Ishikawa (cell line): ENCODE data around the gene ACSM6.
A peak's percentile ranks its signal among the peaks of the same experiment; 100 is the strongest.

Source experiments
- CEBPB ChIP-seq: IDR thresholded peaks from 2 replicates; pipeline ENCODE4 v1.6.1; 2012
- CREB1 ChIP-seq: IDR thresholded peaks from 2 replicates; pipeline ENCODE4 v1.6.1; 2012; ENCODE audit warnings: low read depth
- EGR1 ChIP-seq: IDR thresholded peaks from 2 replicates; pipeline ENCODE4 v1.6.1; 2012
- EP300 ChIP-seq: IDR thresholded peaks from 2 replicates; pipeline ENCODE4 v1.6.1; 2012; ENCODE audit warnings: borderline replicate concordance
- FOXM1 ChIP-seq: IDR thresholded peaks from 2 replicates; pipeline ENCODE4 v1.6.1; 2012; ENCODE audit warnings: low read depth, borderline replicate concordance
- MAX ChIP-seq: IDR thresholded peaks from 2 replicates; pipeline ENCODE4 v1.6.1; 2012
- NFIC ChIP-seq: IDR thresholded peaks from 2 replicates; pipeline ENCODE4 v1.6.1; 2012
- RAD21 ChIP-seq: IDR thresholded peaks from 2 replicates; pipeline ENCODE4 v1.6.1; 2012; ENCODE audit warnings: low read depth
- TAF1 ChIP-seq: IDR thresholded peaks from 2 replicates; pipeline ENCODE4 v1.6.1; 2012; ENCODE audit warnings: low read depth, mild to moderate bottlenecking
- TCF12 ChIP-seq: IDR thresholded peaks from 2 replicates; pipeline ENCODE4 v1.6.1; 2012; ENCODE audit warnings: low read depth
- TEAD4 ChIP-seq: IDR thresholded peaks from 2 replicates; pipeline ENCODE4 v1.6.1; 2012
- YY1 ChIP-seq: IDR thresholded peaks from 2 replicates; pipeline ENCODE4 v1.6.1; 2012; ENCODE audit warnings: low read depth
- ZBTB7A ChIP-seq: IDR thresholded peaks from 2 replicates; pipeline ENCODE4 v1.6.1; 2012; ENCODE audit warnings: low read depth
- TF ChIP-seq, protein P1 (sequence below): IDR thresholded peaks from 2 replicates; pipeline ENCODE4 v1.6.1; 2012
- TF ChIP-seq, protein P2 (sequence below): IDR thresholded peaks from 2 replicates; pipeline ENCODE4 v1.6.1; 2012; ENCODE audit warnings: low read depth, mild to moderate bottlenecking

The ACSM6 gene

DNA sequence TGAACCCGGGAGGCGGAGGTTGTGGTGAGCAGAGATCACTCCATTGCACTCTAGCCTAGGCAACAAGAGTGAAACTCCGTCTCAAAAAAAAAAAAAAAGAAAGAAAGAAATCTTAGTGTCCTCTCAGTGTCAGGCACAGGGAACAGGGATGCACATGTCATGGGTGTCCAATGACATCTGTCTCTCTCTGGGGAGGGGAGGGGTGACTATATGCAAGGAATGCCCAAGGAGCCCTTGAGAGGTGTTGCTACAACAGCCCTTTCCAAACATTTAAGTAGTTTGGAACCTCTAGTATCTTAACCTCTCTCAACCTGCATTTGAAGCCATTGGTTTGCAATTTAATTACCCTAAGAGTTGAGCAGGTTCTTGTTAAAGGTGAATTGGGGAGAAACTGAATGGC lies 67.9 kb downstream of the ACSM6 start:
- TF ChIP-seq TAF1 (no peak), NFIC (no peak), EGR1 (no peak), CREB1 (no peak), CEBPB (no peak), YY1 (no peak), ZBTB7A (no peak), EP300 (no peak), TEAD4 (no peak), TCF12 (no peak), RAD21 (no peak)
- TF ChIP-seq, protein P1, sequence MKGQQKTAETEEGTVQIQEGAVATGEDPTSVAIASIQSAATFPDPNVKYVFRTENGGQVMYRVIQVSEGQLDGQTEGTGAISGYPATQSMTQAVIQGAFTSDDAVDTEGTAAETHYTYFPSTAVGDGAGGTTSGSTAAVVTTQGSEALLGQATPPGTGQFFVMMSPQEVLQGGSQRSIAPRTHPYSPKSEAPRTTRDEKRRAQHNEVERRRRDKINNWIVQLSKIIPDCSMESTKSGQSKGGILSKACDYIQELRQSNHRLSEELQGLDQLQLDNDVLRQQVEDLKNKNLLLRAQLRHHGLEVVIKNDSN, result no peak
- TF ChIP-seq, protein P2, sequence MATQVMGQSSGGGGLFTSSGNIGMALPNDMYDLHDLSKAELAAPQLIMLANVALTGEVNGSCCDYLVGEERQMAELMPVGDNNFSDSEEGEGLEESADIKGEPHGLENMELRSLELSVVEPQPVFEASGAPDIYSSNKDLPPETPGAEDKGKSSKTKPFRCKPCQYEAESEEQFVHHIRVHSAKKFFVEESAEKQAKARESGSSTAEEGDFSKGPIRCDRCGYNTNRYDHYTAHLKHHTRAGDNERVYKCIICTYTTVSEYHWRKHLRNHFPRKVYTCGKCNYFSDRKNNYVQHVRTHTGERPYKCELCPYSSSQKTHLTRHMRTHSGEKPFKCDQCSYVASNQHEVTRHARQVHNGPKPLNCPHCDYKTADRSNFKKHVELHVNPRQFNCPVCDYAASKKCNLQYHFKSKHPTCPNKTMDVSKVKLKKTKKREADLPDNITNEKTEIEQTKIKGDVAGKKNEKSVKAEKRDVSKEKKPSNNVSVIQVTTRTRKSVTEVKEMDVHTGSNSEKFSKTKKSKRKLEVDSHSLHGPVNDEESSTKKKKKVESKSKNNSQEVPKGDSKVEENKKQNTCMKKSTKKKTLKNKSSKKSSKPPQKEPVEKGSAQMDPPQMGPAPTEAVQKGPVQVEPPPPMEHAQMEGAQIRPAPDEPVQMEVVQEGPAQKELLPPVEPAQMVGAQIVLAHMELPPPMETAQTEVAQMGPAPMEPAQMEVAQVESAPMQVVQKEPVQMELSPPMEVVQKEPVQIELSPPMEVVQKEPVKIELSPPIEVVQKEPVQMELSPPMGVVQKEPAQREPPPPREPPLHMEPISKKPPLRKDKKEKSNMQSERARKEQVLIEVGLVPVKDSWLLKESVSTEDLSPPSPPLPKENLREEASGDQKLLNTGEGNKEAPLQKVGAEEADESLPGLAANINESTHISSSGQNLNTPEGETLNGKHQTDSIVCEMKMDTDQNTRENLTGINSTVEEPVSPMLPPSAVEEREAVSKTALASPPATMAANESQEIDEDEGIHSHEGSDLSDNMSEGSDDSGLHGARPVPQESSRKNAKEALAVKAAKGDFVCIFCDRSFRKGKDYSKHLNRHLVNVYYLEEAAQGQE, result no peak

- TF ChIP-seq EP300 (no peak), TAF1 (no peak), FOXM1 (no peak), YY1 (no peak), NFIC (no peak), RAD21 (no peak), TCF12 (no peak), MAX (no peak), CREB1 (no peak), TEAD4 (no peak), CEBPB (no peak), ZBTB7A (no peak), EGR1 (no peak)
- TF ChIP-seq, protein P1, result no peak
- TF ChIP-seq, protein P2, result no peak
Measured at GRCh38 chr10:95262763-95263518, 68.9 kb downstream of the ACSM6 start.

- TF ChIP-seq CREB1, result no peak
- TF ChIP-seq EGR1, result no peak
- TF ChIP-seq MAX, result no peak
- no peak for TF ChIP-seq TAF1
- TF ChIP-seq CEBPB, result no peak
- TF ChIP-seq TCF12, result no peak
Measured at GRCh38 chr10:95263864-95264226, 69.8 kb downstream of the ACSM6 start.

DNA sequence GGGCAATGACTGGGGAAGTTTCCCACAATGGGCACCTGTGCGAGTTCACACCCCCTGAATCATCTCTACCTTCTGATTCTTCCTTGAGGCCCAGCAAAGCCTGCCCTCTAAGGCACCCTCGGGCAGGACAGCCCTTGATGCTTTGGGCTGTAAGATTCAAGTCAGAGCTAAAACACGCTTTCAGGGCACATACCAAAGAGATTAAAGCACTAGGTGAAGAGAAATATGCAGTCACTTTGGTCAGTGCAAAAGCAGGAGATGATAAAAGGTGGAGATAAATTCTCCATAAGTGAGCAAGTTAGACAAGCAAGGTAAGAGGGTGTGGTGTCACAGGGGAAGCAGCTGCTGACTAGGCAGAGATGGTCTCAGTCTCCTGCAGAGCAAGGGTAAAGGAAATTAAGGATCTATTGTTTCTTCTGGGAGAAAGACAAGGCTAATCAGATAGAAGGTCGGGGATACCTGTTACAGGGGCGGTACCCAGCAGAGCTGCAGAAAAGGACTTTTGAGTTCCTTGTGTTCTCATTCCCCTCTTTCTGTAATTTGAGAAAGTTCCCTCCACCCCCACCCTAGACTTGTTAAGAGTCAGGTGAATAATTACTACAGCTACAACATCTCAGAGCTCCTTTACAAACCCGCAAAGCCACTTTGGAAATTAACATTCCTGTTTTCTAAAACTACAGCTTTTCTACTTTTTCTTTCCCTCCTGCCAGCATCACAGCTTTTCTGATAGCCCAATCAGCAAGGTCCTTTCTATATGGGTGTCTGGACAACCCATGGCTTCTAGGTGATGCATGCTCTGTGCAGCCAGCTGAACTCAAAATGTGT lies 70.4 kb downstream of the ACSM6 start:
- TF ChIP-seq TCF12 (no peak), NFIC (no peak), TEAD4 (0 out of 2 replicates have a peak, but pooled peaks have one; percentile 14)

GRCh38 chr10:95265572-95265971 lies 71.5 kb downstream of the ACSM6 start:
- TF ChIP-seq, protein P2, result no peak
- no peak for TF ChIP-seq NFIC
- TF ChIP-seq TAF1, result no peak
